Kidney (tissue), 14 donors: ENCODE measurements around the gene ZBTB7C. TPM values are rescaled to one million over a fixed set of nuclear protein-coding genes. Genes with fewer than 3 reads are reported as not detected.

Experiments used
- DNase-seq, 5 donors: peaks; one replicate each; pipeline ENCODE4 v3.0.0-alpha.2; 2013 to 2020
- FAIRE-seq: peaks from 2 replicates; lab custom pipeline; 2012; peaks lifted over from hg19 to GRCh38; lab: Jason Lieb, UNC
- H3K27ac ChIP-seq, 2 donors: one replicate each; pipeline ENCODE4 v1.7.0; 2013; ENCODE audit warnings: low read depth in 2 of 2, low read length in 2 of 2, inconsistent platforms in 1 of 2
- H3K27me3 ChIP-seq: one replicate; pipeline ENCODE4 v1.7.1; 2013; ENCODE audit warnings: low read length, inconsistent platforms; ENCODE audit not compliant: control insufficient read depth, insufficient read depth
- H3K36me3 ChIP-seq, 3 donors: one replicate each; pipeline versions ENCODE4 v1.7.0 to v1.7.1; 2013; ENCODE audit warnings: low read length in 3 of 3, control low read depth in 1 of 3, inconsistent platforms in 1 of 3; ENCODE audit not compliant: insufficient read depth in 3 of 3, control insufficient read depth in 2 of 3
- H3K4me1 ChIP-seq, 3 donors: one replicate each; pipeline versions ENCODE4 v1.7.0 to v1.7.1; 2013; ENCODE audit warnings: low read length in 3 of 3, inconsistent platforms in 1 of 3, low read depth in 1 of 3; ENCODE audit not compliant: control insufficient read depth in 2 of 3, insufficient read depth in 2 of 3
- H3K4me3 ChIP-seq, 3 donors: one replicate each; pipeline versions ENCODE4 v1.7.0 to v1.8.1; 2013; ENCODE audit warnings: low read length in 3 of 3, control low read depth in 1 of 3, inconsistent platforms in 1 of 3
- H3K9ac ChIP-seq, 3 donors: one replicate each; pipeline versions ENCODE4 v1.7.0 to v1.7.1; 2013; ENCODE audit warnings: low read length in 3 of 3, control low read depth in 1 of 3, inconsistent platforms in 1 of 3
- H3K9me3 ChIP-seq, 3 donors: one replicate each; pipeline versions ENCODE4 v1.7.0 to v1.7.1; 2013; ENCODE audit warnings: low read length in 3 of 3, control low read depth in 1 of 3, inconsistent platforms in 1 of 3; ENCODE audit not compliant: control insufficient read depth in 2 of 3, insufficient read depth in 1 of 3
- CTCF ChIP-seq: IDR thresholded peaks from 3 replicates; pipeline ENCODE4 v1.5.1; 2012; ENCODE audit warnings: mild to moderate bottlenecking, moderate library complexity, borderline replicate concordance; ENCODE audit not compliant: insufficient read depth; ENCODE audit errors: extremely low read depth
- intact Hi-C: fragments of 100-400 bp; cut with DNase I; formaldehyde crosslinking; loops from one replicate; pipeline ENCODE4 v1.11.1; 2022
- polyA plus RNA-seq: library from polyadenylated mRNA; stranded (reverse); fragments of 350-450 nt; fragmentation: Illumina TruSeq; extraction: RNeasy Lipid Tissue Mini Kit (QIAGEN cat#74804); gene quantifications from one replicate; pipeline ENCODE4 v1.2.3, GENCODE V29; 2014; ENCODE audit warnings: low read depth, low replicate concordance; ENCODE audit not compliant: insufficient read depth
- total RNA-seq: library from RNA; stranded (reverse); fragmentation: NEBNext Ultra II Directional; extraction: Animal tissue kit (Norgen Biotek cat#: 25700); gene quantifications from one replicate; pipeline ENCODE4 v1.2.1, GENCODE V29; 2021
- donor health status: control.
- donor health status: control.
- donor health status: control.
- donor health status: control.
- donor health status: control.
- donor health status: DM: yes; HTN: yes; CAD: no.
- donor health status: Normal renal cell carcinoma (clear cell type).

Gene ZBTB7C
- total and polyA plus RNA-seq, 2 donors from 2014 or later, result 1.8 to 13.8 TPM

- Histone ChIP-seq H3K4me3 (no peak overlapping the region), H3K4me1 (peaks cover 0 to 9% (median 3%) of the 10 kb centered on the region in 3 donors), H3K9ac (no peak overlapping the region), H3K36me3 (no peaks in the 10 kb centered on the region), H3K9me3 (no peaks in the 10 kb centered on the region), H3K27me3 (no peaks in the 10 kb centered on the region), H3K27ac (no peak overlapping the region)
- intact Hi-C loops, result no loop called here
- FAIRE-seq (no peak), DNase-seq (peak in 2 of 5 donors; percentile 48 to 60)
- TF ChIP-seq CTCF, result no peak
Observed at GRCh38 chr18:48165111-48165866, 243.9 kb downstream of the ZBTB7C start.

GRCh38 chr18:48164701-48165100, 244.5 kb downstream of the ZBTB7C start:
- Histone ChIP-seq H3K9ac (no peak overlapping the region), H3K27ac (no peak overlapping the region), H3K4me1 (peaks cover 0 to 9% (median 3%) of the 10 kb centered on the region in 3 donors), H3K4me3 (no peak overlapping the region), H3K27me3 (no peaks in the 10 kb centered on the region), H3K36me3 (no peaks in the 10 kb centered on the region), H3K9me3 (no peaks in the 10 kb centered on the region)
- intact Hi-C loops, result no loop called here
- no peak for TF ChIP-seq CTCF
- no peak for FAIRE-seq
- peak in 1 of 5 donors; percentile 27 for DNase-seq

GRCh38 chr18:48164116-48164515, 245.1 kb downstream of the ZBTB7C start:
- Histone ChIP-seq H3K27me3 (no peaks in the 10 kb centered on the region), H3K9me3 (no peaks in the 10 kb centered on the region), H3K9ac (no peak overlapping the region), H3K4me3 (no peak overlapping the region), H3K4me1 (peaks cover 0 to 9% (median 3%) of the 10 kb centered on the region in 3 donors), H3K27ac (no peak overlapping the region), H3K36me3 (no peaks in the 10 kb centered on the region)
- no peak for FAIRE-seq
- peak in 1 of 5 donors; percentile 41 for DNase-seq
- no peak for TF ChIP-seq CTCF
- intact Hi-C loops, result no loop called here
